ENCODE measurements around the gene FBXL13.

- TF ChIP-seq CTCF (IDR thresholded peaks at IDR 0.05) (no peak), POLR2A (IDR thresholded peaks at IDR 0.05) (no peak)
Observed at GRCh38 chr7:102810916-102811315, 263.7 kb downstream of the FBXL13 start.
